GM21526 (cell line): ENCODE results near the gene PPM1H.
"Not testable (repeated sequence)": the region's sequence is repeated elsewhere in the genome, so short reads cannot be mapped to it uniquely, and the experiment has no call there.

ENCODE experiments used
- ATAC-seq: cut with Tn5 transposase; IDR thresholded peaks from one replicate; pipeline ENCODE4 v1.9.1; 2021; ENCODE audit warnings: moderate library complexity; ENCODE audit not compliant: unreplicated experiment, low FRiP score

Gene PPM1H

GRCh38 chr12:62934799-62935674 is at the start of gene PPM1H:
Gene PPM1H (minus strand): TSS chr12:62935150. CDS start chr12:62934736, 414 bp downstream.
- ATAC-seq: peak; percentile 77

DNA sequence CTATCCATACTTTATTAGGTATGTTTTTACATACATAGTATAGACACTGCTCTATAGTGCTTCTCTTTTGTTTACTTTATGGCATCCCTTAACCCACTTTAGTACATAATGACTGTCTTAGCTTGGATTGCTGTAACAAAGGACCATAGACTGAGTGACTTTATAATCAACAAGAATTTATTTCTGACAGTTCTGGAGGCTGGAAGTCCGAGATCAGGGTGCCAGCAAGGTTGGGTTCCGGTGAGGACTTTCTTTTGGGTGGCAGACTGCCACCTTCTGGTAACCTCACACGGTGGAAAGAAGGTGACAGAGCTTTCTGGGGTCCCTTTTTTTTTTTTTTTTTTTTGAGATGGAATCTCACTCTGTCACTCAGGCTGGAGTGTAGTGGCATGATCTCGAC is 48.6 kb upstream of the PPM1H start:
- no peak for ATAC-seq

- no peak for ATAC-seq
Measured at GRCh38 chr12:62978768-62979167, 43.8 kb upstream of the PPM1H start.

- ATAC-seq: no peak
Measured at GRCh38 chr12:62977883-62978282, 42.9 kb upstream of the PPM1H start.

- ATAC-seq: no peak
Measured at GRCh38 chr12:62977418-62977817, 42.5 kb upstream of the PPM1H start.

- ATAC-seq: no peak
Measured at GRCh38 chr12:62976110-62976662, 41.2 kb upstream of the PPM1H start.

DNA sequence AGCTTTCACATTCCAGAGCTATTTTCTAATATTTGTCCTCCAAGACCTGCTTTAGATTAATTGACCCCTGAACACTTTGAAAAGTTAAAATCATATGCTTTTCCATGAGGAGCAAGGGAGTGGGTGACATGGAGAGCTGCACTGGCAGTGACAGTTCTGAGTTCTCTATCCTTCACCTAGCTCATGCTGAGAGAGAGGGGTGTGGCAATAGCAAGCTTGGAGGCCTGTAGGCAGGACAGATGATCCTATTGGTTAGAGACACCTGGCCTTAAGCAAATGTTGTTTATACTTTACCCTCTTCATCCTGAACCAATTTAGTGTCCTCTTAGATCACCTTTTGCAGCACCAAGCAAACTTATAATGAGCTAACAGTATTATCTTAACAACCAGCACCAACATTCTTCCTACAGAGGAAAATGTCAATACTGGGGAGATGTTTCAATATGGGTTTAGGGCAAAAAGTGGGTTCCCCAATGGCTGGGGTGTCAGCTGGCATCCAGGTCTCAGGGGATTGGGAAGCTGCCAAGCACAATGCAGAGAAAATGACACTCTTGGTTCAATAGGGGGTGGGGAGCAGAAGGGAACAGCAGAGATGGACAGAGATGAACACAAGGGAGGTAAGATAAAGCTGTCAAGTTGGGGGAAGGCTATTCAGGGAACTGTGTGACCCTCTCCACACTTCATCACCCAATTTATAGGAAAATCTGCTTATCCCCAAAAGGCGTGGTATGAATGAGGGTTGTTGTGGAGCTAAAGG is 37.0 kb upstream of the PPM1H start:
- no peak for ATAC-seq

- ATAC-seq: no peak
Measured at GRCh38 chr12:62969695-62970094, 34.7 kb upstream of the PPM1H start.

DNA sequence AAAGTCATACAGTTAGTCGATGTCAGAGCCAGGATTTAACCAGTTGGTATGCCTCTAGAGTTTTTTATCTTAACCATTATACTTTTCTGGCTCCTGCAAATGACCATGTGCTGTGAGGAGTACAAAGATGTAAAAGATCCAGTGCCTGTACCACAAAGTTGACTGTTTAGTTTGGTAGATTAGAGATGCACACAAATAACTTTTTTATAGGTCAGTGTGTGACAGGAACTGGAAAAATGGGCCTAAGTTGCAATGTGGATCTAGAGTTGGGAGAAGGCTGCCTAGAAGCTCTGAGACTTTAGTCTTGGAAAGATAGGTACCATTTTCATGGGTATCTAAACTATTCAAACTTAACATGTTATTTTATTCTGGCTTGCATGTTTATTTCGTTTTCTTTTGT is 32.8 kb upstream of the PPM1H start:
- ATAC-seq: no peak

- ATAC-seq: no peak
Measured at GRCh38 chr12:62966990-62967506, 32.1 kb upstream of the PPM1H start.

DNA sequence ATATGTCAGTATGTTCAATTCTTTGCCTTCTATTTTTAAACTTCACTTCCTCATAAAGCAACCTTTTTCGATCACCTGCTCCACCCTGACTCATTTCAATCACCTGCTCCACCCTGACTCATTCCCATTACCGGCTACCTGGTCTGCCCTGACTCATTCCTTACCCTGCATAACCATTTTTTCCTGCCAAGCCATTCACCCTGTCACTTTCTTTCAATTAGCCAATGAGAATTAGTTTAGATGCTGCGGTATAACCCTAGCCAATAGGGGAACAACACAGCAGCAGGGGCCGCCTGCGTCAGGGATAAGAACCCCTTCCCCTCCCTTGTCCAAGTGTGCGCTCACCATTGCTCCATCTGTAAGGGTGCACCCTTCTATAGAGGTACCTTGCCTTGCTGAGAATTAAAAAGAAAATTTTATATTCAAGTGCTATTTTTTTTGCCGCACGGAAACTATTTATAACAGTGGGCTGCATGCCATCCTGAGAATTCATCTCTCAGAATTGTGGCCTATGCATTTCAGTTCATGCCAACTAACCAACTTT is 31.6 kb upstream of the PPM1H start:
- ATAC-seq: not testable (repeated sequence)

- ATAC-seq: not testable (repeated sequence)
Measured at GRCh38 chr12:62965700-62966099, 30.8 kb upstream of the PPM1H start.

DNA sequence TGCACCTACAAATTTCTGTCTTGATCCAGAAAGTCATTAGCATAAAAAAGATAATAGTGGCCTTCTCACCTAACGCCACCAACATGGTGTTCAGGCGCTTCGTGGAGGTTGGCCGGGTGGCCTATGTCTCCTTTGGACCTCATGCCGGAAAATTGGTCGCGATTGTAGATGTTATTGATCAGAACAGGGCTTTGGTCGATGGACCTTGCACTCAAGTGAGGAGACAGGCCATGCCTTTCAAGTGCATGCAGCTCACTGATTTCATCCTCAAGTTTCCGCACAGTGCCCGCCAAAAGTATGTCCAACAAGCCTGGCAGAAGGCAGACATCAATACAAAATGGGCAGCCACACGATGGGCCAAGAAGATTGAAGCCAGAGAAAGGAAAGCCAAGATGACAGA is 30.3 kb upstream of the PPM1H start:
- ATAC-seq: not testable (repeated sequence)

DNA sequence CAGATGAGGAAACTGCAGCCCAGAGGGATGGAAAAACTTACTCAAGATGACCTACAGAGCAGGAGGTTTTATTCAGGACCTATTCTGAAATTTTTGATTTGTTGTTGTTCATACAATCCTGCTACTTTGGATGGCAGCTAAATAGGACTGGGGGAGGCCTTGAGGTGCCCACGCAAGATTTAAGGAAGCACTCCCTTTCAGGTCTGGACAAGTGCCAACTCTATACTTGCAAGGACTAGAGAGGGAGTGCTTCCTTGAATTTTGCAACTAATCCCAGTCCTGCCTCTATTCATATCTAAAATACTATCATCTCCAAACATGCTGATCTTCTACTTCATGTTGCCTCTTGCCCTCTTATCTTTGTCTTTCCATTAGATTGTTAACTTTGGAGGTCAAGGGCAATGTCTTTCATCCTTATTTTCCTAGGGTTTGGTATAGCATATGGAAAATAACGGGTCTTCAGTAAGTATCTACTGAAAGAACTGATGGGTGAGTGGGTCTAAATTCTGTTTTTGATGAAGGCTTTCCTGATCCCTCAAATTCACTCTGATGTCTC is 28.6 kb upstream of the PPM1H start:
- no peak for ATAC-seq

- no peak for ATAC-seq
Measured at GRCh38 chr12:62960324-62960723, 25.4 kb upstream of the PPM1H start.

DNA sequence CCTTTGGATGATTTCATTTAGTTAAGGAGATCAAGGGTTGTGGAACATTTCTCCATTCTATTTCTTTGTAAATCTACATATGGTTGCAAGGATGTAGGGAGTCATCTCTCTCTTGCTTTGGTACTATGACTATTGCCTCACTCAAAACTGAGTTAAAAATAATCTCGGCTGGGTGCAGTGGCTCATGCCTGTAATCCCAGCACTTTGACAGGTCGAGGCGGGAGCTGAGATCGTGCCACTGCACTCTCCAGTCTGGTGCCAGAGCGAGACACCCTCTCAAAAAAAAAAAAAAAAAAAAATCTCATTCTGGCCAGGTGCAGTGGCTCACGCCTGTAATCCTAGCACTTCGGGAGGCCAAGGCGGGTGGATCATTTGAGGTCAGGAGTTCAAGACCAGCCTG is 24.8 kb upstream of the PPM1H start:
- no peak for ATAC-seq

GRCh38 chr12:62957233-62957953 is 22.4 kb upstream of the PPM1H start:
- ATAC-seq: no peak

- ATAC-seq: no peak
Measured at GRCh38 chr12:62955678-62956077, 20.7 kb upstream of the PPM1H start.

DNA sequence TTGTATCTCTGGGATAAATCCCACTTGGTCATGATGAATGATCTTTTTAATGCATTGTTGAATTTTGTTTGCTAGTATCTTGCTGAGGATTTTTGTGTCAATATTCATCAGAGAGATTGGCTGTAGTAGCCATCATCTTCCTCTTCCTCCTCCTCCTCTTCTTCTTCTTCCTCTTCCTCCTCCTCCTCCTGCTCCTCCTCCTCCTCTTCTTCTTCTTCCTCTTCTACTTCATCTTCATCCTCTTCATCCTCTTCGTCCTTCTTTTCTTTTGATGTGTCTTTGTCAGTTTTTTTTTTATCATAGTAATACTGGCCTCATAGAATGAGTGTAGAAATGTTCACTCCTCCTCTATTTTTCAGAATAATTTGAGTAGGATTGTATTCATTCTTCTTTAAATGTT is 15.4 kb upstream of the PPM1H start:
- no peak for ATAC-seq

DNA sequence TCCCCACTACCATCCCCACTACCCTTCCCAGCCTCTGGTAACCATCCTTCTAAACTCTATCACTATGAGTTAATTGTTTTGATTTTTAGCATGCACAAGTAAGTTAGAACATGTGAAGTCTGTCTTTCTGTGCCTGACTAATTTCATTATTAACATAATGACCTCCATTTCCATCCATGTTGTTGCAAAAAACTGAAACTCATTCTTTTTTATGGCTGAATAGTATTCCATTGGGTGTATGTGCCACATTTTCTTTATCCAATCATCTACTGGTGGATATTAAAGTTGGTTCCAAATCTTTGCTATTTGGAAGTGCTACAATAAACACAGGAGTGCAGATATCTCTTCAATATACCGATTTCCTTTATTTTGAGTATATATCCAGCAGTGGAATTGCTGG is 13.2 kb upstream of the PPM1H start:
- ATAC-seq: no peak
